IgD-negative memory B cell (primary cell): ENCODE measurements around the gene ANGPT4. TPM values are rescaled to one million over a fixed set of nuclear protein-coding genes. Genes with fewer than 3 reads are reported as not detected.

Source experiments
- H3K27ac Mint-ChIP-seq, 3 donors: one replicate each; pipeline ENCODE4 v1.8.0; 2020 to 2022; ENCODE audit warnings: mild to moderate bottlenecking in 3 of 3, mixed read lengths in 3 of 3, moderate library complexity in 1 of 3
- H3K27me3 Mint-ChIP-seq: one replicate; pipeline ENCODE4 v1.8.0; 2021; ENCODE audit warnings: mixed read lengths
- H3K36me3 Mint-ChIP-seq: one replicate; pipeline ENCODE4 v1.8.0; 2020; ENCODE audit warnings: mild to moderate bottlenecking, mixed read lengths
- H3K4me1 Mint-ChIP-seq, 3 donors: one replicate each; pipeline ENCODE4 v1.8.0; 2020 to 2022; ENCODE audit warnings: mixed read lengths in 3 of 3, mild to moderate bottlenecking in 1 of 3
- H3K4me3 Mint-ChIP-seq, 4 donors: one replicate each; pipeline ENCODE4 v1.8.0; 2020 to 2022; ENCODE audit warnings: mild to moderate bottlenecking in 4 of 4, mixed read lengths in 4 of 4, moderate library complexity in 3 of 4
- H3K9me3 Mint-ChIP-seq, 3 donors: one replicate each; pipeline ENCODE4 v1.8.0; 2020 to 2021; ENCODE audit warnings: mixed read lengths in 3 of 3, mild to moderate bottlenecking in 1 of 3
- polyA plus RNA-seq: library from polyadenylated mRNA; unstranded; fragments of 300-500 nt; fragmentation: Illumina TruSeq; gene quantifications from one replicate; pipeline ENCODE4 v1.2.3, GENCODE V29; 2021

ANGPT4 gene
- polyA plus RNA-seq, 1 donor from 2014 or later, result not detected

DNA sequence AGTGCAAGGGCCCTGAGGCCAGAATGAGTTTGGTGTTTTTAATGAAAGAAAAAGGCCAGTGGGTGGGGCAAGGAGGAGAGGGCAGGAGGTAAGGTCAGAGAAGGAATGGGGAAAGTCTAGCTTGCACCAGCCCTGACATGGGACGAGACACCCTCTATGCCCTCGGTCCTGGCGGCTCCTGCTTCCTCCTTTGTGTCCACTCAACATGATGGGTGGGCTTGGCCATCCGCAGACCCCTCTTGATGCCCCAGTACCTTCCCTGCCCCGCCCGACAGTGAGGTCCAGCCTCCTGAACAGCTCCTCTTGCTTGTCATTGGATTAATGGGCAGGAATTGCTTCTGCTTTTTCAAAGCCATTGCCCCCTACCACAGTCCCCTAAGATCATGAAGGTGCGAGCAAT is 33.6 kb upstream of the ANGPT4 start:
- H3K9me3 Mint-ChIP-seq, result peaks cover 0 to 4% (median 0%) of the 10 kb centered on the region in 3 donors
- no peak overlapping the region for H3K4me3 Mint-ChIP-seq
- H3K36me3 Mint-ChIP-seq, result peaks cover 1% of the 10 kb centered on the region
- no peaks in the 10 kb centered on the region for H3K4me1 Mint-ChIP-seq
- H3K27me3 Mint-ChIP-seq, result peaks cover 16% of the 10 kb centered on the region
- H3K27ac Mint-ChIP-seq, result no peak overlapping the region

DNA sequence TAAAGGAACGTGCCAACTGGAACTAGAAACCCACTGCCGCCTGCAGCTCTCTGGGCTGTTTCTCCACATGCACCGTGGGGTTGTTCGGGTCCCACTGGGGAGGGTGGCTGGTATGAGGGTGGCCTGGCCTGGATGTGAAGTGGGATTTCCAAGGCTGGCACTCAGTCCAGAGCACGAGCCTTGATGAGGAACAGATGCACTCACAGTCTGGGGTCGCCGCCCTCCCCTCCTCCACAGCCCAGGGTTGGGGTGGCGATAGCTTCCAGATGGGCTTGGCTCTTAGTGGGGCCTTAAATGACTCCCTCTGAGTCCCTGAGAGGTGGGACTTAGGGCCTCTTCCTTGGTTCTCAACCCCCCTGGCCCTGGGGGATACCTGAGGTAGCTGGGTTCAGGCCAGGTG is 30.7 kb upstream of the ANGPT4 start:
- peaks cover 1% of the 10 kb centered on the region for H3K36me3 Mint-ChIP-seq
- H3K27ac Mint-ChIP-seq, result no peak overlapping the region
- H3K4me1 Mint-ChIP-seq, result no peaks in the 10 kb centered on the region
- H3K9me3 Mint-ChIP-seq, result peaks cover 0 to 4% (median 0%) of the 10 kb centered on the region in 3 donors
- no peak overlapping the region for H3K4me3 Mint-ChIP-seq
- H3K27me3 Mint-ChIP-seq, result peaks cover 16% of the 10 kb centered on the region

DNA sequence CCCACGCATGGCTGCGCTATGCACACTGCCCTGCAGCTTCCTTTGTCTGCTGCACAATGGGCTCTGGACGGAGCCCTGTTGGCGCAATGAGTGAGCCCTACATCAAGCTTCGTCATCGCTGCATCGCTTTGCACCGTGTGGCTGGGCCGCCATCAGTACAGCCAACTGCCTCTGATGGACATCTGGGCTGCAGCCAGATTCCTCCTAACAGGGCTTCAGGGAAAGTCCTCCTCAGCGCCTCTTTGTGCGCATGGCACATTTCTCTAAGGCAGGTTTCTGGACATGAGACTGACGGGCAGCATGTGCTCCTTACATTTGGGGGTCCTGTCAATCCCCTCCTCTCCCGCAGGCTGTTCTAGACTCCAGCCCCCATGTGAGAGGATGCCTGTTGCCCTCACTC is 29.7 kb upstream of the ANGPT4 start:
- no peak overlapping the region for H3K4me3 Mint-ChIP-seq

DNA sequence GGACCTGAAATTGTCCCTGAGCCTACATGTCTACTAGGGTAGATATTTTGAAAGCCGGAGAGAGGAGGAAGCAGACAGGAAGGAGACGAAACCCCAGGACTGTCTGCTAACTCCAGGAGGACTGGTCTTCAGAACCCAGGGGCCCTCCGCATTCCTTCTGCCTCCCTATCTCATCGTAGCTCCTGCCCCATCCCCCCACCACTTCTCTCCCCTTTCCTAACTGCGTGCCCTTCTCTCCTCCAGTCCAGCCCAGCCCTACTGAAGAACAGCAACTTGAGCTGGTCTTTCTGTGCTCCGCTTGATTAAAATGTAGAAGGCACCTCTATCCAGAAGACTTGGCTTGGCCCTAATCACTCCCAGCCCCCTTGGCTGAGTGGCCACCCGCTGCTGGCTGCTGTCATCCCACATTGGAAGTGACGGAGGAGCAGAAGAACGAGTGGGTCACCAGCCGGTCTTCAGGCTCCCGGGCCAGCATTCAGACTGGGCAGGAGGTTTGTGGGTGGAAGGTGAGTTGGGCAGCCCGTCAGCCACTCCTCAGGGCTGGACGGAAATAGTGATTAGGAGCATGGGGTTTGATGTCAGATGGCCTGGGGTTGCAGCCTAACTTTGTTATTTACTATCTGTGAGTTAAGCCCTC is 28.8 kb upstream of the ANGPT4 start:
- Mint-ChIP-seq H3K27me3 (peaks cover 13% of the 10 kb centered on the region), H3K4me3 (no peak overlapping the region), H3K9me3 (peaks cover 0 to 4% (median 0%) of the 10 kb centered on the region in 3 donors), H3K4me1 (no peaks in the 10 kb centered on the region), H3K27ac (no peak overlapping the region), H3K36me3 (peaks cover 1% of the 10 kb centered on the region)

More for the DNA sequence above, 29.7 kb upstream of the ANGPT4 start:
- peaks cover 18% of the 10 kb centered on the region for H3K27me3 Mint-ChIP-seq
- H3K4me1 Mint-ChIP-seq, result no peaks in the 10 kb centered on the region
- peaks cover 0 to 4% (median 0%) of the 10 kb centered on the region in 3 donors for H3K9me3 Mint-ChIP-seq
- H3K27ac Mint-ChIP-seq, result no peak overlapping the region
- H3K36me3 Mint-ChIP-seq, result peaks cover 1% of the 10 kb centered on the region

DNA sequence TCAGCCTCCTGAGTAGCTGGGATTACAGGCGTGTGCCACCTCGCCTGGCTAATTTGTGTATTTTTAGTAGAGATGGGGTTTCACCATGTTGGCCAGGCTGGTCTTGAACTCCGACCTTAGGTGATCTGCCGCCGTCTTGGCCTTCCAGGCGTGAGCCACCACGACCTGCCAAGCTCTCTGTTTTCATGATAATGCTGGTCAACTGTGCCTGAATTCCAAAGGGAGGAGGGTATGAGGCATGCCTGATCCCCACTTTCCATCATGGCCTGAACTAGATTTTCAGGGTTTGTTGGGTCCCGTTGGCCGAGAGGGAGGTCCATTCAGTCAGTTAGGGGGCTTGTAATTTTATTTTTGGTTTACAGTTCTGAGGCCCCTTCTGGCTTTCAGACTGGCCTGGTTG is 28.0 kb upstream of the ANGPT4 start:
- Mint-ChIP-seq H3K27ac (no peak overlapping the region), H3K4me1 (no peaks in the 10 kb centered on the region), H3K9me3 (peaks cover 0 to 4% (median 0%) of the 10 kb centered on the region in 3 donors), H3K4me3 (no peak overlapping the region), H3K27me3 (peaks cover 12% of the 10 kb centered on the region), H3K36me3 (peaks cover 1% of the 10 kb centered on the region)

DNA sequence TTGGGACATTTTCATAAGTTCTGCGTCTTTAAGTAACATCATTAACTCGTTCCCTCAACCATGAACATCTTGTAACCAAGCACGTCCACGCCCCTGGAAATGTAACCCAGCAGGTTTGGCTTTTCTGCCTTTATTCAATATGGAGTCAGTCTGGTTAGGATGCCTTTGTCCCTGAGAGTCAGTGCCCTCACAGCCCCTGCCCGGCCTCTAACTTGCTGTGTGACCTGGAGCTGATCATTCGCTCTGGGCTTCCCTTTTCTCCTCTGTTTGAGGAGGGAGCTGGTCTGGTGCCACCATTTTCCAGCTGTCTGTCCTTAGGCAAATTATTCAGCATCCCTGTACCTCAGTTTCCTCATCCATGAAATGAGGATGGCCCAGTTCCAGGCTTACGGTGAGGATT is 26.5 kb upstream of the ANGPT4 start:
- no peaks in the 10 kb centered on the region for H3K4me1 Mint-ChIP-seq
- peaks cover 11% of the 10 kb centered on the region for H3K27me3 Mint-ChIP-seq
- no peak overlapping the region for H3K4me3 Mint-ChIP-seq
- H3K27ac Mint-ChIP-seq, result no peak overlapping the region
- H3K36me3 Mint-ChIP-seq, result no peaks in the 10 kb centered on the region
- peaks cover 0 to 2% (median 0%) of the 10 kb centered on the region in 3 donors for H3K9me3 Mint-ChIP-seq

DNA sequence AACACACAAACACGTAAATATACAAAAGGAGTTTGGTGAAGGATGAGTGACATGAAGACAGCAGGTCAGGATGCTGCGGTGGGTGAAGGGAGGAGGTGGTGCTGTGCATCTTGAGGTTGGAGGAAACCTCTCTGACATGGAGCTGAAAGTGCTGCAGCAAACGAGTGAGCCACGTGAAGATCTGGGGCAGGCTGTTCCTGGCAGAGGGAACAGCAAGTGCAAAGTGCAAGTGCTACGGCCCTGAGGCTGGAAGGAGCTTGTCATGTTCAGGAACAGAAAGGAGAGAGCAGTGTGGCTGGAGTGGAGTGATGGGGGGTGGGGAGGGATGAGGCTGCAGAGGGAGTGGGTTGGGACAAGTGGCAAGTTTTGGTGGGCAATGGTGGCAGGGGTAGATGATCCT is 24.8 kb upstream of the ANGPT4 start:
- H3K36me3 Mint-ChIP-seq, result no peaks in the 10 kb centered on the region
- no peaks in the 10 kb centered on the region for H3K9me3 Mint-ChIP-seq
- no peaks in the 10 kb centered on the region for H3K4me1 Mint-ChIP-seq
- H3K27me3 Mint-ChIP-seq, result peaks cover 5% of the 10 kb centered on the region
- no peak overlapping the region for H3K4me3 Mint-ChIP-seq
- no peak overlapping the region for H3K27ac Mint-ChIP-seq

DNA sequence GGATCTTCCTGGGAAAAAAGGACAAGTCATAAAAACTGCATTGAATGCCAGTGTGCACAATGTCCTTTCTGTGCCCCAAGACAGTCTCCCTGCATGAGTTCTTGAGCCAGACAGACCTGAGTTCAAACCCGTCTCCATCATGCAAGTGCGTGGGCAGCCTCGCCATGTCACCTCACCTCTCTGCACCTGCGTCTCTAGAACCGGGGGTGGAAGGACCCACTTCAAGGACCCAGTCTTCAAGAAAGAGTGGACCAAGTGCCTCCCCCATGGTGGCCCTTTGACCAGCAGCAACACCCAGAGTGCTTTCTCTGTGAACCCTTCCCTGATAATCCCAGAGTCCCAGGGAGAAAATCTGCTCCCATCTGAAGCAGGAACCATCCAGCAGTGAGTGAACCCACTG is 23.5 kb upstream of the ANGPT4 start:
- Mint-ChIP-seq H3K27me3 (peaks cover 3% of the 10 kb centered on the region), H3K9me3 (no peaks in the 10 kb centered on the region), H3K36me3 (no peaks in the 10 kb centered on the region), H3K27ac (no peak overlapping the region), H3K4me1 (no peaks in the 10 kb centered on the region), H3K4me3 (no peak overlapping the region)

DNA sequence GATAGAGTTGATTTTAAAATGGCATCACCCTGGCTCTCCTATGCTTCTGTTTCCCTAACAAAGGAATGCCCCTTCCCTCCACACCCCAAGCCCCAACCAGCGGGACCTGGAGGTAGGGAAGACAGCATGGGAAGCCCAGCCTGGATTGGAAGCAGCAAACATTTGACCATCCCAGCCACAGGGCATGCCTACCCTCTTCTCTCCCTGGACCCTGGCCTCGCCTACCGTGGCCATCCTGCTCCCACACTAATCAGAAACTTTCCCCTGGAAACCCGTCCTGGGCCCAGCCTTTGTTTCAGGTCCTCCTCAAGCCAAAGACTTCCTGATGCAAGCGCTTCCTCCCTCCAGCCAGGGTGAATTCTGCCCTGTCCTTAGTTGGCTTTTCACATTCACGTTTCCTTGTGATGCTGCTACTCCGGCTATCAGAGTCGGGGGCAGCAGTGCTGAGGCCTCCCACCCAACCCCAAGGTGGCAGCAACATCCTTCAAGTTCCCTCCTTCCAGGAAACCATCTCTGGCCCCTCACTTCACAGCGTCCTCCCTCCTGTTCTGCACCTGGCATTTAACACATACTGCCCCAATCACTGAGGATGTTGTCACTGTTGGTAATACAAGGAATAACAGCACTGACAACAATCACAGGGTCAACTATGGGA is 18.2 kb upstream of the ANGPT4 start:
- H3K9me3 Mint-ChIP-seq, result peaks cover 1 to 13% (median 12%) of the 10 kb centered on the region in 3 donors
- H3K27me3 Mint-ChIP-seq, result no peaks in the 10 kb centered on the region
- no peaks in the 10 kb centered on the region for H3K4me1 Mint-ChIP-seq
- H3K27ac Mint-ChIP-seq, result no peak overlapping the region
- H3K4me3 Mint-ChIP-seq, result no peak overlapping the region
- H3K36me3 Mint-ChIP-seq, result no peaks in the 10 kb centered on the region

DNA sequence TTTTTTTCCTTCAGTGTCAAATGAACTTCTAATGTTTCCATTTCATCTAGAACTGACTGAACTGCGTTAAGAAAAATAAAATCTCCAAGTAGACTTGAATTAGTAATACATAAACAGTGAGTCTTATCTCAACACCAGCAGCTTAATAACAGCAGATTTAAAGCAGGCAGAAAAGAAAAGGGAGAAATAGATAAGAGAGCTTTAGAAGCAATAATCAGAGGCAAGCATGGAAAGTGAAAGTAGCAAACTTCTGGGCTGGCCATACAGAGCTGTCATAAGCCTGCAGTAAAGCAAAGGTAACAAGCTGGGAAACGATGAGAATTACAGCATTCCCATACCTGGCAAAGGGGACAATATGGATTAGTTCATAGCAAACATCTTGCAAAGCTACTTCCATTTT is 16.9 kb upstream of the ANGPT4 start:
- Mint-ChIP-seq H3K4me3 (no peak overlapping the region), H3K27ac (no peak overlapping the region), H3K27me3 (no peaks in the 10 kb centered on the region), H3K36me3 (no peaks in the 10 kb centered on the region), H3K4me1 (no peaks in the 10 kb centered on the region), H3K9me3 (peaks cover 1 to 13% (median 12%) of the 10 kb centered on the region in 3 donors)

DNA sequence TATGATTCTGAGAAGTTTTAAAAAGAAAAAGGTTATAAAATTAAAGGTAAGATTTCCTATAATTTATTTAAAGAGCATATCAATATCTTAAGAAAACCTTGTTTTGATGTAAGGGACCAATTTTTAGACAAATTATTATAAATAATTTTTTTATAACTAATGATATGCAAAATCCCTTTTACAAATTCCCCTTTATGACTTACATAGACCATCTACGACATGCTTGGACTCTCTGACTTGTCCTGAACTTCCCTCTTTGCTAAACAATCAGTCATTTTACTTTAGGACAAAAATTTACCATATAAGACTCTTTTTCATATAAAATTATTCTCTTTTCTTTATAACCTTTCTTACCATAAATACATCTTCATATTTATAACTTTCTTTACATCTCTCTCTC is 15.3 kb upstream of the ANGPT4 start:
- peaks cover 1 to 13% (median 12%) of the 10 kb centered on the region in 3 donors for H3K9me3 Mint-ChIP-seq
- H3K36me3 Mint-ChIP-seq, result no peaks in the 10 kb centered on the region
- H3K4me3 Mint-ChIP-seq, result no peak overlapping the region
- no peak overlapping the region for H3K27ac Mint-ChIP-seq
- no peaks in the 10 kb centered on the region for H3K4me1 Mint-ChIP-seq
- no peaks in the 10 kb centered on the region for H3K27me3 Mint-ChIP-seq

DNA sequence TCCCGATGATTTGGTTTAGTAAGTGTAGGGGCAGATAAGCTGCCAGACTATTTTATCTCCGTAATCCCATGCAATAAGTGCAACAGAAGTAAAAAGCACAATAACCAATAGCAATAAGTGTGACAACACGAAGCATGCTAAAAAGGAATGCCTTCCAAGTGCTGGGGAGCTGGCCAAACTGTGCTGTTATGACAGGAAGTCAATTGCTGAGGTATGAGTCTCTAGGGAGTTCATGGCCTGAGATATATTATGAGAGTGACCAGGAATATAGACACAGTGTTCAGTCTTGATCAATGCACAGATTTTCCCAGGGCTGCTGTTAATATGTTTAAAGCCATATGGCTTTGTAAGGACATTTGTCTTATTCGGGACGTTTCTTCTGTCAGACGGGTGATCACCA is 10.5 kb upstream of the ANGPT4 start:
- Mint-ChIP-seq H3K27me3 (peaks cover 6% of the 10 kb centered on the region), H3K4me1 (peaks cover 0 to 2% (median 0%) of the 10 kb centered on the region in 3 donors), H3K27ac (no peak overlapping the region), H3K36me3 (no peaks in the 10 kb centered on the region), H3K4me3 (no peak overlapping the region), H3K9me3 (peaks cover 1 to 10% (median 7%) of the 10 kb centered on the region in 3 donors)

DNA sequence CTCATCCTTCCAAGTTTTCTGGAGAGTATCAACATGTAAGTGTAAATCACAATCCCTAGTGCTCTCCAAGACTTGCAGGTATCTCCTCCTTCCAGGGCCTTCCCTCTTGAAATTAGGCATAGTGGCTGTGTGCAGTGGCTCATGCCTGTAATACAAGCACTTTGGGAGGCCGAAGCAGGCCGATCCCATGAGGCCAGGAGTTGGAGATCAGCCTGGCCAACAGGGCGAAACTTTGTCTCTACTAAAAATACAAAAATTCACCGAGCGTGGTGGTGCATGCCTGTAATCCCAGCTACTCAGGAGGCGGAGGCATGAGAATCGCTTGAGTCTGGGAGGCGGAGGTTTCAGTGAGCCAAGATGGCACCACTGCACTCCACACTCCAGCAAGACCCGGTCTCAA is 9.4 kb upstream of the ANGPT4 start:
- peaks cover 7% of the 10 kb centered on the region for H3K27me3 Mint-ChIP-seq
- peaks cover 0 to 2% (median 0%) of the 10 kb centered on the region in 3 donors for H3K4me1 Mint-ChIP-seq

DNA sequence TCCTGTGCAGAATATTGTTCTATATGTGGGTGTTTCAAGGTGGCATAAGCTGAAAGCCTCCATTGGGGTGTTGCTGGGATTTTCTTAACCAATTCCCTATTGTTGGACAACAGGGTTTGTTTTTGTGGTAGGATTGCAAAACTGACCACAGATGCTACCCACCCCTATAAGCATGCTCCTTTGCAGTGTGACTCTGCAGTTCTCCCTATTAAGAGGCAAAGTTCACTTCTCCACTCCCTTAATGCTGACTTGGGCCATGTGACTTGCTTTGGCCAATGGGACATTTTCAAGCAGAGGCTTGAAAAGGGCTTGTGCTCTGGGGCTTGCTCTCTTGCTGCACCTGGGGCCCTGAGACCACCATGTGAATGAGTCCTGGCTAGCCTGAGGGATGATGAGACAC is 8.5 kb upstream of the ANGPT4 start:
- Mint-ChIP-seq H3K9me3 (peaks cover 0 to 3% (median 1%) of the 10 kb centered on the region in 3 donors), H3K4me1 (peaks cover 0 to 2% (median 0%) of the 10 kb centered on the region in 3 donors), H3K27me3 (peaks cover 10% of the 10 kb centered on the region), H3K36me3 (peaks cover 2% of the 10 kb centered on the region), H3K4me3 (no peak overlapping the region), H3K27ac (no peak overlapping the region)

More for the DNA sequence above, 9.4 kb upstream of the ANGPT4 start:
- Mint-ChIP-seq H3K9me3 (peaks cover 0 to 3% (median 0%) of the 10 kb centered on the region in 3 donors), H3K4me3 (peak overlapping the region in 1 of 4 donors; percentile 10), H3K27ac (no peak overlapping the region), H3K36me3 (no peaks in the 10 kb centered on the region)

DNA sequence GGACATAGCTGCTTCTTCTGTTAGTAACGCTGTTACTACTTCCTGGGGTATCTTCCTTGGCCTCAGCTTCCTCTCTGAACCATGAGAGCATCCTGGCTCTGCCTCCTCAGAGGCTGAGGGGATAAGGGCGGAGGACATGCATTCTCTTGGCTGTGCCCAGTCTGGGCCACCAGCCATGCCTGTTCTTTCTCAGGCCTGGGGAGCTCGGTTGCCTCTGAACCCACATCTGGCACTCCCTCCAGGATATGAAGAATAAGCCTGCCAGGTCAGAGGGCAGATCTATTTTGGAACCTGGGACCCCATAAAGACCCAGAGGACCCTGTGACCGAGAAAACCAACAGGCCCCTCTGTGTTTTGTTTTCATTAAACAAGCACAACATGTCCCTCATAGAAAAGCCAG is 6.6 kb upstream of the ANGPT4 start:
- Mint-ChIP-seq H3K27me3 (peaks cover 11% of the 10 kb centered on the region), H3K36me3 (peaks cover 2% of the 10 kb centered on the region), H3K4me3 (no peak overlapping the region), H3K27ac (no peak overlapping the region), H3K9me3 (peaks cover 0 to 3% (median 1%) of the 10 kb centered on the region in 3 donors), H3K4me1 (peaks cover 0 to 2% (median 0%) of the 10 kb centered on the region in 3 donors)

DNA sequence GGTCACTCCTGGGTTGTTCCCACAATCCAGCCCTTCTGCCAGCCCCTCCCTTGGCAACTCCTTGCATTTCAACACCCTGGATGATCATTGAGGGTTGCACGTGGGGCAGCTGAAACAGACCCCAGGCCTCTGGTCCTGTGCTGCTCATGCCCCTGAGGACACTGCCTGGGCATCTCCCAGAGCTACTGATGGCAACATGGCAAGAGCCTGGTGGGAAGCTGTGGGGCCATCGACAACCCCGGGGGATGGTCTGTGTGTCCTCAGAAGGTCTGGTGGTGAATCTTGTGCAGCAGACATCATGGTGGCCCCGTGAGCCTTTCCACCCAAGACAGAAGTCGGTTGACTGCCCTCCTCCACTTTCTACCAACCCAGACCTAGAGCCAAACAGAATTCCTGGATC is 4.9 kb upstream of the ANGPT4 start:
- peaks cover 3% of the 10 kb centered on the region for H3K36me3 Mint-ChIP-seq
- no peak overlapping the region for H3K27ac Mint-ChIP-seq
- H3K4me3 Mint-ChIP-seq, result no peak overlapping the region
- peaks cover 0 to 3% (median 1%) of the 10 kb centered on the region in 3 donors for H3K9me3 Mint-ChIP-seq
- peaks cover 0 to 2% (median 0%) of the 10 kb centered on the region in 3 donors for H3K4me1 Mint-ChIP-seq
- H3K27me3 Mint-ChIP-seq, result peaks cover 11% of the 10 kb centered on the region
